HG02885 (cell line): ENCODE data around the gene MYCT1.
A peak's percentile ranks its signal among the peaks of the same experiment; 100 is the strongest.

Experiments
- ATAC-seq: cut with Tn5 transposase; IDR thresholded peaks from one replicate; pipeline ENCODE4 v1.9.1; 2021; ENCODE audit warnings: mild to moderate bottlenecking; ENCODE audit not compliant: unreplicated experiment, poor library complexity

The MYCT1 gene

DNA sequence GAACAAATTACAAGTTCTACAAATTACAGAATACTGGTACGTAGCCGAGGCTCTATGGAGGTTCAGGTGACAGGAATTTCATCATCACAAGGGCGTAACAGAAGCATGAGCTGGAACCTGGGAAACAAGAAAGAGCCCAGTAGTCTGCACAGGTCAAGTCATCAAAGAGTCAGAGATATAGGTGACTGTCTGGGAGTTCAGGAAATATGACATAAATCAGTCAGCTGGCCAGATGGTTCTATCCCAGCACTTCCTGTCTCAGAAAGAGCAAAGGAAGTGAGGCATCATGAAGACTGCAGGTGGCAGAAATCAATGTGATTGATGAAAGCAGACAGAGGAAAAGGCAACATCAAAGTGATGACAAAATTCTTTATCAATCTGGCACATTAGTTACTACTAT lies 23.3 kb downstream of the MYCT1 start:
- no peak for ATAC-seq

- no peak for ATAC-seq
Measured at GRCh38 chr6:152721956-152722355, 24.3 kb downstream of the MYCT1 start.

- ATAC-seq = no peak
Measured at GRCh38 chr6:152723398-152723797, 25.7 kb downstream of the MYCT1 start.

DNA sequence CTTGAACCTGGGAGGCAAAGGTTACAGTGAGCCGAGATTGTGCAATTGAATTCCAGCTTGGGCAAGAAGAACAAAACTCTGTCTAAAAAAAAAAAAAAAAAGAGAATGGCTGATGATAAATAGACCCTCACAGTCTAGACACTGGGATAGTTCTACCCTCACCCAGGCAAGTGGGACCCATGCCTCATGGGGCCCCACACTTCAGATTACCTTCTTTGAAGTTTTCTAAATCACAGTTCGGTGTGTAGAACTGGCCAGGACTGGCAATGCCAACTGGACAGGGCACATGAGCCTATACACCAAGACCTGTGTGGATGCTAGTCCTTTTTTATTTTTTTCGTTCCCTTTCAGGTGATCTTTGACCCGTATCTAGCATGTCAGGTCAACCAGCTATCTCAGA lies 28.6 kb downstream of the MYCT1 start:
- ATAC-seq = no peak

- ATAC-seq = no peak
Measured at GRCh38 chr6:152727507-152727906, 29.8 kb downstream of the MYCT1 start.

DNA sequence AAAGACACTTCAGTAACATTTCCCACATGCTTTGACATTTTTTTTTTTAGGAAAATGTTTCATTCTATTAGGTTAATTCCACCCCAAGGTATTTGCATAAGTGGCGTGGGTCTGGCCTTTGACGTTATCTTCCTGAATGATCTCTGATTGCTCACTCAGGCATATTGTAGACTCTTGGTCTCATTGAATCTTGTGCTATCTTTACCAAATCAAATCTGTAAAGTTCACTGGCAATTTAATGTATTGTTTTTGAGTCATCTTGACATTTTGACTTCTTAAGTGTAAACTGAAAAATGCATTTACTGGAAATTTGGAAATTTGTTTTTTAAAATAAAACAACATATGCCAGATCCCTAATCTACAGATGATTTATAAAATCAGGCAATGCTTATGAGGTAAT lies 36.9 kb downstream of the MYCT1 start:
- ATAC-seq = no peak

DNA sequence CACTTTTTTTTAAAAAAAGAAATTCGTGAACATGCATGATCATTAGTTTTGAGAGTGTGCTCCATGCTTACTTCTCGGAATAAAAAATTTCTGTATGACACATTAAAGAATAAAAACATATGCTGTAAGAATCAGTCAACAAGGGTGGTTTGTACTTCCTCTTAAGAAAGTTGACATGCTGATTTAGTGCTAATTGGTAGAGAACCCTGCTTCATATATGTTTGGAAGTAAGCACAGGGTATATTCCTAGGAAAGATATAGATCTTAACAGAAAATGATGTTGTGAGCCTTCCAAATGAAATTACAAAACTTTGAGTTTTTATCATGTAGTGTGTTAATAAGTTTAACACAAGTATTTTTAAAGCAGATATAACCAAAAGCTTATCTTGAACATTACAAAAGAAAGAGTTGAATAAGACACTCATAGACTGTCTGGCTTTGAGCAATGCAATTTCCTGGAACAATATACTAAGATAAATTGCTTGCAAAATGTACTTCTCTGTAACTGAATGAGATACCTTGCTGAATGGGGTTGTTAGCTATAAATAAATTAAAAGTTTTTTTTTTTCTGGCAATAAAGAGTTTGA lies 39.1 kb downstream of the MYCT1 start:
- no peak for ATAC-seq

DNA sequence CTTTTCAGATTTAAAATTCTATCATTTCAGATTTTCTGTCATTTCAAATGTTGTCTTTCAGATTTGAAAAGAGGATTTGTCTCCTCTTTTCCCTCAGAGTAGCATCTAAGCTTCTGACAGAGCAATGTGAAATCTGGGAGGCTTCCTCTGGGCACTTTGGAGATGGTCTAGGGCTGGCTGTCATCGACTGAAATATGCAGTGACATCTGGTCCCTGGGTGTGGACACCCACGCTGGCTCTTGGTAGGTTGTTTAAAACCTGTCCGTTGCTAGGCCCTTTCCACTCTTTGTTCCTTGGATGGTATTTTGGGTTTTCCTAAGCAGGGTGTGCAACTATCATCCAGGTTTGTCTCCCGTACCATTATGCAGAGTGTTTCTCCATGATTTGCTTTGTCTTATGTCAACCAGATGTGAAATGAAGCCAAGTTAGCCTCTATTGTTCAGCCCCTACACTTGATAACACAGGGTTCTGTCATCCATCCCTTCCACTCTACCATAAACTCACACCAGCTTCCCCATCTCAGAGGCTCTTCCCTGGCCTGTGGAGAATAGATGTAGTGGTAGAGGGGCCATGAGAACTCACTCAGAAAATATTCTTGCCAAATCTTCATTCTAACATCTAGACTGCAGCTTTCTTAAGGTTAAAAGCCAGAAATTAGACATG lies 47.9 kb downstream of the MYCT1 start:
- ATAC-seq = no peak

- ATAC-seq = no peak
Measured at GRCh38 chr6:152746172-152746553, 48.5 kb downstream of the MYCT1 start.

DNA sequence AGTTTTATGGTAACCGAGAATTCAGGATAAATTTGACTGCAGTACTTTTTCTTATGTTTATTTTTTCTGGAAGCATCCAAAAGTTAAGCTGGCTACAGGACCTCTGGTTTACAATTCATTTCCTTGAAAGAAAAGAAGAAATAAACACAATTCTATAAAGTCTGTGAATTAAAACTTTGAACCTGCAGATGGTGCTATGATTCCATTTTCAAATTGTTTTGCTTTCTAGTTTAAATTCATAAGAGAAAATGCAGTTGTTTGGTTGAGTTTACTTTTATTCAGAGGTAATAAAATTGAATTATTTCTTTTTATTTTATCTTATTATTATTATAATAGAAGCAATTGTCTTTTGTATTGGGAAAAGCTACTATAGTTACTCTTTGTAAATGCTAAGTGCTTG lies 51.1 kb downstream of the MYCT1 start:
- no peak for ATAC-seq

GRCh38 chr6:152749336-152749735 lies 51.6 kb downstream of the MYCT1 start:
- no peak for ATAC-seq

DNA sequence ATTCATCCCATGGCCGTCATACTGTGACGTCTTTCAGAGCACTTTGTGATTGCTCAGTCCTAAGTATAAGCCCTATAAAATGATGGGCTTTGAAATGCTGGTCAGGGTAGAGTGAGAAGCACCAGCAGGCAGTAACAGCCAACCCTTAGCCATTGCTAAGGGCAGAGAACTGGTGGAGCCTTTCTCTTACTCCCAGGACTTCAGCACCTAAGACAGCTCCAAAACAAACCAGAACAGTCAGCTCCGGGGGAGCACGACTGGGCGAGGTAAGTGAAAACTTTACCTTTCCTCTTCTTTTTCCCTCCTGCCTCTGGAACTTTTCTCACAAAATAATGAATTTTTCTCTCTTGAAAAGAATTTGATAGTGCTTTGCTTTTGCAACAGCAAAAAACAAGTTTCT lies 53.0 kb downstream of the MYCT1 start, which contains the start of gene VIP:
Gene VIP, plus strand, starts transcription at position 104 of the 400 bp plus-strand sequence. CDS start 1,381 bp downstream, outside the sequence.
- ATAC-seq = peak; percentile 50

DNA sequence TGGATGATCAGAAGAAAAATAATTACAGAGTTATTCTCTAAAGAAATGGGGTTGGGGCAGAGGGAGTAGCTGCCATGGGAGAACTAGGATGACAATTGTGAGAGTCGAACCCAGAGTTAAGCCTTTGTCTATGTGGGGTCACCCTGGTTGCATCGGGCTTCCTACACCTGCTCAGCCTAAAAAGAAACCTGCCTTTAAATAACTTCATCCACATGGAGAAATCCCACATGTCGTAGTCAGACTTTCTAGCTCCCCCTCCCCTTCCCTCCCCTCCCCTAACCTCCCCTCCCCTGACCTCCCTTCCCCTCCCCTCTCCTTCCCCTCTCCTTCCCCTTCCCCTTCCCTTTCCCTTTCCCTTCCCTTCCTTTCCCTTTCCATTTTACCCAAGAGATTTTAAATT lies 67.6 kb downstream of the MYCT1 start:
- ATAC-seq = no peak

DNA sequence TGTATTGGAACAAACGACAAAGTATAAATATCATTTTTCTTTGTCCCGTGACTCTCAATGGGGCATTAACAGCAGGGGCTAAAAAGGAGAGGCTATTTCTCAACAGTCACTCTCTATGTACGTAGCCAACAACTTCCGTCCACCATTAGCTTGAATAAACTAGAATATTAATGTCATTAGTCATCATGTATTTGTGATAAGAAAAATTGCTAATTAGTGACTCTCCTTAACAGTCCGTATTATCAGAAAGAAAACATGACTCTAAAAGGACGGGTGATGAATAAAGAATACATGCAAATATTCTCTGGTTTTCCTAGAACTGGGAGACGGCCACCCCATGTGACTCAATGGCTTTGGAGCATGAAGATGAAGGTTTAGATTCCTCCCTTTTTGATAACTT lies 71.5 kb downstream of the MYCT1 start:
- ATAC-seq = no peak

DNA sequence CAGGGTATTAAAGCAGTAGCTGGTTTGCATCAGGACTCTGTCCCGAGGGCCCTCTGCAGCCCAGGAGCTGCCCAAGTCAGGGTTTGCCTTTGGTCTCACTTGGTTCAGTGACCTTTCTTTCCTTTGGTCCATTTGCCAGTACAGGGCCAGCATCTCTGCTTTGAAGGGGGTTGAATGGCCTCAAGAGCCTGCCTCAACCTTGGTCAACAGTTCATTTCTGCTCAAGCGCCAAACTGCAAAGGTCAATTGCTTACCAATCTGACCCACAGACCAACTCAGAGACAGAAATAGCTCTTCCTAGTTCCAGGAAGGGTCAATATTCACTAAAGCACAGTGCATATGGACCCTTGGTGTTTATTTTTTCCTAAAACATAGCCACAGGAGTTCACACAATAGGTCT lies 72.3 kb downstream of the MYCT1 start:
- no peak for ATAC-seq

DNA sequence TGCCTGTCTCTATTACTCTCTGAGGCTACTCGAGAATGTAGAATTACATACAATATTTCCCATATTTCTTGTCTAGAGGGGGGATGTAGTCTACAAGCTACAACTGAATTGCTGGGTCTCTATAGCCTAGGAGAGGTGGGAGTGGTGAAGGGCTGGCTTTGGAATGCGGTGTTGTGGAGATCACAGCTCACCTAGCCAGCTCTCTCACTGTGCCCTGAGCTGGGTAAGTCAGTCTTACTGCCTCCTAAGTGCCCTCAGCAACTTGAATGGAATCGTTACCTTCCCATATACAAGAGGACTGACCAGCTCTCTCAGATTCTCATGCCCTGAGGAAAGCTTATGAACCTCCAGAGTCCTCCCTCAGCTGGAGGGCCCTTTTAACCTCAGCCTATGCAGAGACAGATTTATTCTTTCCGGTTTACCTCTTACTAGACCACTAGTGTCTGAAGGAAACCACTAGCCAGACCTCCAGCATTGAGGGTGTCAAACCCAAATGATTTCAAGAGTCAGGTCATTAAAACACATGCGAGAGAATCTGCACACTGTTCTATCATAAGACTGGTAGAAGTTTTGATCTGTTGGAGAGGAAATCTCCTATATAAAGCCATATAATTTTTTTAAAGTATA lies 73.5 kb downstream of the MYCT1 start:
- ATAC-seq = no peak
